ENCODE results near the gene KIAA1755.

GRCh38 chr20:38278763-38279162 lies 18.2 kb upstream of the KIAA1755 start:
- TF ChIP-seq EP300 (IDR thresholded peaks at IDR 0.05) (no peak), CTCF (IDR thresholded peaks at IDR 0.05) (no peak), POLR2AphosphoS5 (IDR thresholded peaks at IDR 0.05) (no peak), POLR2A (IDR thresholded peaks at IDR 0.05) (no peak)
